GM23338 (cell line): ENCODE measurements around the gene ARL5B.

Experiments
- CREB1 ChIP-seq: fragments of 250-450 bp; sonication (Bioruptor Pico); IDR thresholded peaks from 2 replicates; pipeline ENCODE4 v1.5.0; 2020; ENCODE audit warnings: low read depth, mild to moderate bottlenecking, moderate library complexity
- CTCF ChIP-seq, 2 experiments: fragments of 200-600 bp in 1 of 2; sonication (generic) in 1 of 2; conservative IDR thresholded peaks; 2 replicates each; pipeline versions ENCODE4 v1.5.1 to v1.6.1; 2016 to 2017; ENCODE audit warnings: antibody characterized with exemption in 2 of 2, low read depth in 2 of 2, mild to moderate bottlenecking in 2 of 2, moderate library complexity in 1 of 2
- ETS1 ChIP-seq: IDR thresholded peaks from 2 replicates; pipeline ENCODE4 v1.6.1; 2016; ENCODE audit warnings: antibody characterized with exemption
- EZH2phosphoT487 ChIP-seq: fragments of 200-600 bp; sonication (generic); IDR thresholded peaks from one replicate; pipeline ENCODE4 v1.8.1; 2018; ENCODE audit warnings: antibody characterized with exemption; ENCODE audit not compliant: unreplicated experiment
- POLR2AphosphoS5 ChIP-seq: IDR thresholded peaks from 2 replicates; pipeline ENCODE4 v1.6.1; 2016; ENCODE audit warnings: antibody characterized with exemption, low read depth
- REST ChIP-seq: IDR thresholded peaks from one replicate; pipeline ENCODE4 v1.6.1; 2018; ENCODE audit warnings: antibody characterized with exemption; ENCODE audit not compliant: unreplicated experiment

- no peak for TF ChIP-seq REST
- TF ChIP-seq POLR2AphosphoS5, result no peak
- no peak for TF ChIP-seq CTCF (conservative IDR thresholded peaks at IDR 0.05; ENCODE audit: low read depth in 2 of 2)
- no peak for TF ChIP-seq ETS1
- no peak for TF ChIP-seq CREB1
- TF ChIP-seq EZH2phosphoT487, result no peak
These were observed 9.8 kb upstream of the ARL5B start for GRCh38 chr10:18649364-18649959.
